Stimulated activated naive CD4-positive, alpha-beta T cell treated with Interleukin-2 at 50 U/mL for 16 hours (primary cell): ENCODE measurements around the gene ADGRL3.
"Not testable (repeated sequence)": the region's sequence is repeated elsewhere in the genome, so short reads cannot be mapped to it uniquely, and the experiment has no call there.

ENCODE experiments used
- DNase-seq: peaks from one replicate; lab custom pipeline; 2025; lab: John Stamatoyannopoulos, UW

ADGRL3 gene

DNA sequence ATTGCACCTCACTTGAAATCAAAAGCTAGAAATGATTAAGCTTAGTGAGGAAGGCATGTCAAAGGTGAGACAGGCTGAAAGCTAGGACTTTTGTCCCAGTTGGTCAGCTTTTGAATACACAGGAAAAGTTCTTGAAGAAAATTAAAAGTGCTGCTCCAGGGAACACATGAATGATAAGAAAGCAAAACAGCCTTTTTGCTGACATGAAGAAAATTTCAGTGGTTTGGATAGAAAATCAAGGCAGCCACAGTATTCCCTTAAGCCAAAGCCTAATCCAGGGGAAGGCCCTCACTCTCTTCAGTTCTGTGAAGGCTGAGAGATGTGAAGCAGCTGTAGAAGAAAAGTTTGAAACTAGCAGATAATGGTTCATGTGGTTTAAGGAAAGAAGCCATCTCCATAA lies 150.8 kb downstream of the ADGRL3 start:
- no peak for DNase-seq

DNA sequence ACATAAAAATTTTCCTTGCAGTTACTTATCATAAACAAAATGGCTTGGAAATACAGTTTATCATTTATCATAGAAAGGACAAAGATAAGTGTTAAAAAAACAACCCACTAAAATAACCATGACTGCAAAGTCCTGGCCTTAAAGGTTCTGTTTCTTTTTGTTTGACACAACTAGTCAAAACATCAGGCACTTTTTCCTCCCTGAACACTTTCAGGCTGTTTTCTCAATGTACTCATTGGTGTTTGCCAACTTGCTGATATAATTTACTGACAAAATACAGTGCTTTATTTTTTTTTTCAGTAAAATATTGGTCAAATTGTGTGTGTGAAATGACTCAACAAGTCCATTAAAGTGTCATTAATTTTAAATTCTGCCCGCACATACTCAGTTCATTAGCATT lies 156.6 kb downstream of the ADGRL3 start:
- no peak for DNase-seq

DNA sequence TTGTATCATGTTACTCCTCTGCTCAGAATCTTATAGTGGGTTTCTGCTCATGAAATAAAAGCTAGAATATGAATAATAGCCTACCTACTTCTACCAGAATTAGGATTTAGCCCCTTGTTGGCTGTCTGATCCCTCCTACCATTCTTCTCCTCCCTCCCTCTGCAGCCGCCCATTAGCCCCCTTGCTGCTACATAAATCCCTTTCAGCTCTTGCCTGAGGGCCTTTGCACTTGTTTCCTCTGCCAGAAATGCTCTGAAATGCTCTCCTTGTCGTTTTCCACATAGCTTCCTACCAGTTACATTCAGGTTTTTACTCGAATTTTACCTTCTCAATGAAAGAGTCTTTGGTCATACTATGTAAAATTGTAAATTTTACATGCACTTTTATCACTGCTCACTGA lies 159.2 kb downstream of the ADGRL3 start:
- no peak for DNase-seq

DNA sequence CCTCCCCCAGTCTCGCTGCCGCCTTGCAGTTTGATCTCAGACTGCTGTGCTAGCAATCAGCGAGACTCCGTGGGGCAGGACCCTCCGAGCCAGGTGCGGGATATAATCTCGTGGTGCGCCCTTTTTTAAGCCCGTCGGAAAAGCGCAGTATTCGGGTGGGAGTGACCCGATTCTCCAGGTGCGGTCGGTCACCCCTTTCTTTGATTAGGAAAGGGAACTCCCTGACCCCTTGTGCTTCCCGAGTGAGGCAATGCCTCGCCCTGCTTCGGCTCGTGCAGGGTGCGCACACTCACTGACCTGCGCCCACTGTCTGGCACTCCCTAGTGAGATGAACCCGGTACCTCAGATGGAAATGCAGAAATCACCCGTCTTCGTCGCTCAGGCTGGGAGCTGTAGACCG lies 172.7 kb downstream of the ADGRL3 start:
- DNase-seq, result not testable (repeated sequence)

DNA sequence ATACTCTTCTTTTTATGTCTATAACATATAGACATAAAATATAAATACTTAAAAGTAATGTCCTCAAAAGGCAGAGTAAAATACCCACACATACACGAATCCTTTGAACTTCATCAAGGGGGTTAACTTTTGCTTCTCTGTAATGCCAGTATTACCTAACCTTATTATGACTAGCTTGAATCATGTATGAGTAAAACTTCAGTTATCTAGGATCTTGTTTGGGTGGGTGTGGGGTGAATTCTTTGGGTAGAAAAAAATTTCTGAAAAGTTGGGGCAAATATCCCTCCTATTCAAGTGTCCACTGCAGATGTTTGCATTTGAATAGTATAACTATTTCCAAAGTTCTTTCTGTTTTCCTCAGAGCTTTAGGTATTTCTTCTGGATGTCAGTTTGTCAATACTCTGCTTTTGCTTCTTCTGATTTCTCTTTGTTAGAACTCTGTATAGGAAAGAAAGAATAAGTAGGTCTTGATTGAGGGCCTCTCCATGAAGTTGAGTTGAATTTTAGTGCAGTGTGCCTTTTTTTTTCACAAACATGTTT lies 173.8 kb downstream of the ADGRL3 start:
- no peak for DNase-seq

DNA sequence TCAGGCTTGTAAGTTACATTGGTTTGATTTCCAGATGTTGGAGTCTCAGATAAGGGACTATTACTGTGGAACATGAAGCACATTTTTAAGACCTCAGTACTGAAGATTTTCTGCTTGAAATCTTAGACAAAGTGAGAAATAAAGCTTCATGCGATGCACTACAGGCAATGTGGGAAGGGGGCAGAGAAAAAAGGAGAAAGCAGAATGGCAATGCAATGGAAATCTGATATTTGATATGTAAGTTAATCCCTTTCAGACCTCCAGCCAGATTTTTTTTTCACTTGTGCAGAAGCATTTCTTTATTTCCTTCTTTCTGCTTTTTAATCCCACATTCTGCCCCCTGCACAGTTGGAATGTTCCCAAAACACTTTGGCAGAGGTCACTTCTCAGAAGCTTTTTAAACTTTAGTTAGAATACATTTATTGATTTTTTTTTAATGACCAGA lies 174.3 kb downstream of the ADGRL3 start:
- no peak for DNase-seq

DNA sequence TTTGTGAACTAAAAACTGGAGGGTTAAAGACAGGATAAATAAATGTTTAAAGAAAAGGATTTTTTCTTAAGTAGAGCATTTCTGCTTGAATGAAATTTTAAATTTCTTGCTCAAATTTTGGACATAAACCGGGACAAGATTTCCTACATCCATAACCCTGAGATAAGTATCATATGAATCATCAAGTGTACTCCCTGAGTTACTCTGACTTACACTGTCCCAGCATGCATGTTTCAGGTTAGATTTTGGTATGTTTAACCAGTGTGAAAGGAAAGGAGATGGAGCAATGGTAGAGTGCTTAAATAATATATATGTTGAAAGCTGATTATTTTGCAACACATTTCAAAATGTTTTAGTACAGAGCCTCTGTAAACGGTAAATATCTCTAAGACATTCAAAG lies 175.2 kb downstream of the ADGRL3 start:
- DNase-seq, result no peak

DNA sequence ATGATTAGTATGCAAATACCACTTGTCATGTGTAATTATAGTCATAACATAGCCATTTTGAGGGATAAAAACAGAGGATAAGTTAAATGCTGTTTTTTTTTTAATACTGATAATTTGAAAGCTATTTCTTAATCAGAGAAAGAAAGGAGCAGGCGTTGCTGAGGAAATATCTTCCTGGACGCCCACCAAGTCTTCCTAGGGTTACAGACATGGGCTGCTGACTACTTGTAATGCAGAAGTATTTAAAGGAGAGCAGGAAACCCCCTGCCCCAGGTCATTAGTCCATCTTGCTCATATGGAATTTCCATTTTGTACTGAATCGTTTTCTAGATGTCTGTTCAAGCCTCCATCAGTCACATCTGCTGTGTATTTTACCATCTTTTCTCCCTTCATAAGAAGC lies 176.2 kb downstream of the ADGRL3 start:
- no peak for DNase-seq

DNA sequence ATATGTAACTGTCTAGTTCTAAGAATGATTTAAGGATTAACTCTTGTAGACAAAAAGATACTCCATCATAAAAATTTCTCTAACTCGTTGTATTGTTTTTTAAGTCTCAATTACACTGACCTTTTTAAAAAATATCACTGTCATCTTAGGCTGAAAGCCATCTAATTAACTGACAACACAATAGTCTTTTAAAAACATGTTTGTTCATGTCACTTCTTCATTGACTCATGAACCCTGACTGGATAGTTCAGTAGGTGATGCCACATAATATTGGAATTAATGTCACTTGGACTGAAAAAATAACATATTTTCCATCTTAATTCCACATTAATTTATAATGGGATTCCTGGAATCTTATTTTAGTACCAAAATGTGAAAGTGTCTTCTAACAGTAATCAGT lies 179.3 kb downstream of the ADGRL3 start:
- no peak for DNase-seq

DNA sequence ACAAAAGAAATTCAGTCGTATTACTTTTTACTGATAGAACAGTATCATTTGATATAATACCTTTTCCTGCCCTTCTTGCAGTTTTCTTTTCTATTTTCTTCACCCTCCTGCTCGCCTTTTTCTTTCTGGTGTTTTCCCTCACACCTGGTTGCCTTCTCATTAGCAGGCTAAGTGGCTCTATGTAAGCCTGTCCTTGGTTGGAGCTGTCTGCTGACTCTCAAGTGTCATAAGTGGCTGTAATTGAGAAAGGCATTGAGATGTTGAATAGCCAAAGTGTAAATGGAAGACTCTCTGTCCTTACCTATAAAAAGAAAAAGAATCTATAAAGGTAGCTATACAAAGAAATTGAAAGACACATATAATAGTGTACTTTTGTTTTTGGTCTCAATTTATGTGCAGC lies 180.7 kb downstream of the ADGRL3 start:
- DNase-seq, result no peak

DNA sequence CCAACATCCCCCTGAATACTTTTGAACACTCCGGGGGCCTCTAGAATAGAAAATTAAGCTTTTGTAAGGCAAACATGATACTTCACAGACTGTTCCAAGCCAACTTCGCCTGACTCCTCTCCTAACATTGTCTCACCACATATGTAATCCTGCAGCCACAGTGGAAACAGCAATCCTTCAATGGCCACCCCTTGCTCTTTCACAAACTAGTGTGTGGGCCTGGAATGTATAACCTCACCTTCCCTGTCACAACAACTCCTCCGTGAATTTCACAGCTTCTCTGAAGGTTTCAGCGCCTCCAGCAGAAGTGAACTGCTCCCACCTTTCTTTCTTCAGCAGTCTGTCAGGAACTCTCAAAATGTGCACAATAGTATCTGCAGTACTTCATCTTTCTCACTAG lies 185.1 kb downstream of the ADGRL3 start:
- no peak for DNase-seq

DNA sequence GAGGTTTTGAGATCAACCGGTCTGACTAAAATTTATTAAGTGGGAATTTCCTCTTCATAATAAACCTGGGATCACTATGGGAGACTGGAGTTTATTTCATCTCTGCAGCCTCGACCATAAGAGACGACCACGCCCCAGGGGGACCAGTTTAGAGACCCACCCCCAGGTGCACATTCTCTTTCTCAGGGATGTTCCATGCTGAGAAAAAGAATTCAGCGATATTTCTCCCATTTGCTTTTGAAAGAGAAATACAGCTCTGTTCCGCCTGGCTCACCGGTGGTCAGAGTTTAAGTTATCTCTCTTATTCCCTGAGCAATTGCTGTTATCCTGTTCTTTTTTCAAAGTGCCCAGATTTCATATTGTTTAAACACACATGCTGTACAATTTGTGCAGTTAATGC lies 187.2 kb downstream of the ADGRL3 start:
- not testable (repeated sequence) for DNase-seq

DNA sequence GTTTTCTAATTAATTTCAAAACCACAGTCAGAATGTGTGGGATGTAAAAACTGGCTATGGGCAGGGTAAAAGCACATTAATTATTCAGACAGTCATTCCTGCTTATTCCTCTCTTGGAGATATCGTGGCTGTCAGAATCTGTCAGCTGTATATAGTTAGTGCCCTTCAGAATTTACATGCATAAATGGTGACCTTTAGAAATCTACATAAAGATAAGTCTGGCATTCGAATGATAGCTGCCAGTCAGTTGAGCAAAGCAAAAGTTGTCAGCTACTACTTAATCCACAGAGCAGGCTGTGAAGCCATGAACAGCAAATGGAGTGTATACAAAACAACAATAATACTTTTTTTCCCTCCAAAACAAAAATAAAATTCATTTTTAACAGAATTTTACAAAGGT lies 189.5 kb downstream of the ADGRL3 start:
- no peak for DNase-seq

DNA sequence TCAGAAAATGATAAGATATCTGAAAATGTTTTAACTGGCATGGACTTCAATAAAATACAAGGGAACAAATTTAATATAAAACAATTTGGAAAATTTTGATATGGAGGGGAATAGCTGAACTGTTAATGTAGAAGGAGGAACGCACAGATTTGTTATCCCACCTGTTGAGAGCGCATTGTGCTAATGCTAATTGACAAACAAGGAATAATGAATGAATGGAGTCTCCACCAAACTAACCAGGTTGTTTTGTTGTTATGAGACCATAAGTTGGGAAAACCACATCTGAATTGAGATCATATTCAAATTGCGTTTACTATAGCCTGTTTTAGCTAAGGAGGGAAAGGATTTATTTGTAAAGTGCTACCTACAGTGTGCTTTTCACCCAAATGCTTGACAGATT lies 195.6 kb downstream of the ADGRL3 start:
- no peak for DNase-seq

DNA sequence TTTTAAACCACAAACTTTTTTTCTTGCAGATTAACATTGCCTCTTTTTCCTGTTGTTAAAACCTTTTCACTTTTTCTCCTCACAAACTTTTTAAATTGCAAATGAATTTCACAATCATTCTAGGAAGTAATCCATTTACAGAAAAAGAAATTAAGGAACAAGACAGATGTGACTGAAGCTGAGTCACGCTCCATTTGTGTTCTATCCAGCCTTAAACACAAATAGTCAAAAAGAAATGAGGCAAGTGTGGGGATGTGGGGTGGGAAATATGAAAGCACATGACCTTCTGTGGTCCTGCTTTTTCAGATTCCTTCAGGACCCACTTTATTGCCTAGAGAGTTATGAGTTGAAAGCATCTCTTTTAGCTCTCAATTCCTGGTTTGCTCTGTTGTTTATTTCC lies 197.0 kb downstream of the ADGRL3 start:
- DNase-seq, result no peak

DNA sequence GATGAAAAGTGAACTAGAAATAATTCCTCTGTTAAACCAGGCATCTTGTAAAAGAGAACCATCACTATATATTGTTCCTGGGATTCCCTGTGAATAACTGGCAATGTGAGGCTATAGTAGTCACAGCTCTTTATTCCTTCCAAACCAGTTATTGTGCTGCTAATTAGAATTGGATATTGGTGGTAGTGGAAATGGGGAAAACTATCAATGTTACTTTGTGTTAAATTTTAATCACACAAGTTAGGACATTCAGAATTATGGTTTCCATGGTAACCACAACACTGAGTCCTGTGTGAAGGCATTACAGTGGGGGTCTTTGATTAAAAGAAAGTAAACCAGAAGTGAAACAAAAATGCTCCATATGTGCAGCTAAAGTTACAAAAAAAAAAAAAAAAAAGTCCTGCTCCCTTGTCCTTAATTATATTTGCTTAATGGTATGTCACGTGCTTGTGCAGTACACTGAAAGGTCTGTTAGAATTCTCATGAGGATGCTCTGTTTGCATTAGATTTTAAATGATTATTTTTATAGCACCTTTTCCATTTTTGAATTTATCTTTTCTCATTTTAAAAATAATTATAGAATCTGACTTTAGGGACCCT lies 200.4 kb downstream of the ADGRL3 start:
- DNase-seq, result no peak

DNA sequence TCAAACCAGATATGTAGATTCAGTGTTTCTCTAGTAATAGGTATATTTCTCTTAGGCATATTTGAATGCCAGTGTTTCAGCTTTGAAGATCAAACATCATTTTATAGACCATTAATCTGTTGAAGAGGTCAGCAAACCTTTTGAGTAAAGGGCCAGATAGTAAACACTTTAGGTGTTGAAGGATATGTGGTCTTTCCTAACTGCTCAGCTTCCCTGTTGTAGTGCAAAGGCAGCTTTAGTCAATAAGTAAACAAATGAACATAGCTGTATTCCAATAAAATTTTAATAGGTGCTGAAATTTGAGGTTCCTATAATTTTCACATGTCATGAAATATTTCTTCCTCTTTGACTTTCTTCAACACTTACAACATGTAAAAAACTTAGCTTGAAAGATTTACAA lies 201.6 kb downstream of the ADGRL3 start:
- no peak for DNase-seq

DNA sequence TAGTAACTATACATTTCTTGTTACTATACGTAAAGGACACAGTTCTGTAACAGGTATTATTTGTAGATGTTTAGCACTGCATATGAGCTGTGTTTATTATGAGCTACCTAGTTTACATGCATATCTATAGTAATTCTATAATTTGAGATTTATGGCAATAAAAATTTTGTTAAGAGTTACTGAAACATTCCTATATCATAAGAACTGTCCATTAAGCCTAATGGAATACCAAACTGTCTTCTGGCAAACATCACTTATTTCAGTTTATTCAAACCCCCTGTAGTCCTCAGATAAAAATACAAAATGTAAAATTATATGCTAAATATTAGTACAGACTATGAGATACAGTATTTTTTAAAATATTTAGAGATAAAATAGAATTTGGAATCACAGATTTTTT lies 205.2 kb downstream of the ADGRL3 start:
- no peak for DNase-seq

DNA sequence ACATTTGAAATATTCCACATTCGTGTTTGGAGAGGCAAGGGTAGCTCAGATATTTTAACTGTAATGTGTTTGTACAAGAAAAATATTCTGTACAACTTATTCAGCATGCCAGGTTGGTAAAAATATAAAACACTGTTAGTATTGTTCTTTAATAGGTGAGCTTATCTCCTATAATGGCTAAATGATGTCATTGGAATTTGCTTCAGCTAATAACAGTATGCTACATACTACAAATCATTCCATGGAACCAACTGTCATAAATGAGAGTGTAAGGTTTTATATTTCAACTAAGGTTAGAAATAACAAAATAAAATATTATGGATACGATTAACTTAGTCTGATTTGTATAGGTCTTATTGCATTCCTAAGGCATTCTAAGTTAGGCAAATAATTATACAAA lies 206.6 kb downstream of the ADGRL3 start:
- DNase-seq, result no peak

DNA sequence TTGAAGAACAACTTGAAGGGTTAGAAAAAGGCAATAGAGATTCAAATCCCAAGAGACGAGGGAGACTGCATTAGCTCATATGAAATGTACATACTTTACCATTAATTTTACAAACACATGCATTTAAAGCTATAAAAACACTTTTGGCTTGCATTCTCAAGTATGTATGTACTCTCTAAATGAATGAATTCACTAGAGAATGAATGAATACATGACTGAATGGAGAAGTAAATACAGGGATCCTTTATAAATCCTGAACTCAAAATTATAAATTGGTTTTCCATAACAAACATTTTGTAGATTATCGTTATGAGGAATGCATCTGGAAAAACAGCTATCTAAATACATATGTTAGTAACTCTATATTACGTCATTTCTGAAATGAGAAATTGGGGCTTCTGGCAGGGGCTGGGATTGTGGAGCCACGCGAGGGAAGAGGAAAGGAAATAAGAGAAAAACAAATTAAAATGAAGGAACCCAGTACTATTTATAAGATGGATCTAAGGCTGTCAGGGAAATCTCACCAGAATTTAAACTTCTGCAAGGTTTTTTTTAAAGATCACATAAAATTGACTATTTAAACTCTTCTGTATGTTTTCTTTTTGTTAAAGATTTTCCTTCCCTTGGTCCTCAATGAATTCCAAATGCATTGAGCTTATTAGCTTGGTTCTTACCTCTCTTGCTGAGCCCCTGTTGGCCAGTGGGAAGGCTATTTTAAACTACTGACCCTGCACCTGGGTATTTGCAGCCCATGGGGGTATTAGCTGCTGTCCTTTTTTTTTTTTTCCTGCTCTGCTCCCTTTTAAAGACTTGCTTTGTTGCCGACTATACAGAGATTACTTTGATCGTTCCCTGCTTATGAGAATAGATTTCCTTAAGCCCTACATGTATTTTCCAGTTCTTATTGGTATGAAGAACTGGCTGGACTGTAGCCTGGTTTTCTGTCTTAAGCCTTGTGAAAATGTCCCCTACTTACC lies 207.8 kb downstream of the ADGRL3 start:
- DNase-seq, result no peak

DNA sequence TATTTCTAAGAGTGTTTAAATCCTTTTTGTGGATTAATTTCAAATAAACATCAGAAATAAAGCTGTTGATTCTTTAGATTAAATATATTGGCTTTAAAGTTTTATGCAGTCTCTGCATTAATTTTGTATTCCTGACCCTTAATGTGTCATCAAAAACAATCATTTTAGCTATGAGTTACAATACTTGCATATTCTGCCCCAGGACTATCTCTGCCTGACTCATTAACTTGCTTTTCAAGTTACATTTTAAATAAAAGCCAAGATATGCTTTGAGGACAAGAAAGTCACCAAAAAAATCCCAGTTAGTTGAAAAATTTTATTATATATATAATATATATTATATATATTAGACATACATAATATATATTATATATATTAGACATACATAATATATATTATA lies 208.7 kb downstream of the ADGRL3 start:
- DNase-seq, result no peak

DNA sequence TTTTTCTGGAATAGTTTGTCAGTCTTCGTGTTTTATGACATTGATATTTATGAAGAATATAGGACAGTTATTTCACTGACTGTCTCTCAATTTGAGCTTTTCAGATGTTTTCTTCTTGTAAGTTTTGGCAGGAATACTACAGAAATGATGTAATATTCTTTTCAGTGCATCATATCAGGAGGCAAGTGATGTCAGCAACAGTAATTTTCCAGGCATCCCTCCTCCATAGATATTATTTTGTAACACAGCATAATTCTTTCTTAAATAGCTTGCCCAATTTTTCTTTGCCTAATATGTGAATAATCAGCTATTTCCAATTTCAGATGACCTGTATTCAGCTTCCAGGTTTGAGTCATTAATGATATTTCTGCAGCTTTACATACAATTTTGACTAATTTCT lies 211.1 kb downstream of the ADGRL3 start:
- no peak for DNase-seq

DNA sequence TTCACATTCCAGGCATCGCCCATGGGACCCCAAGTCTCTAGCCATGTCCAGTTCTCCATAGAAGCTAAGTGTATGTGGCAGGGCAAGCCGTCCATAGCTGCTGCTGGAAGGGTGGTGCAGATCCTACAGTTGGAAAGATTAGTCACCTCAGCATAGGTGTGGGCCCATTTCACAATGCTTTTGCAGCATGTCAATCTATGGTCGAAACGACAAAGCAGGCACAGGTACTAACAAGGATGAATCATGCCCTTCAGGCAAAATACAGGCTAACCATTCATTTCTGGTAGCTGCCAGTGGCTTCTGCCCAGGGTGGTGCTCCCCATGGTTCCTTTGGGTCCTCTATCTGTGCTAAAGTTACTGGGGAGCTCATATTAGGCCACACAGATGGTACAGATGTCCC lies 225.2 kb downstream of the ADGRL3 start:
- no peak for DNase-seq
